Calu3 (cell line): ENCODE measurements around the gene APAF1. TPM values are rescaled to one million over a fixed set of nuclear protein-coding genes. Genes with fewer than 3 reads are reported as not detected.

Source experiments
- BruUV-seq: library from RNA; stranded (reverse); fragments of 400-500 nt; replicated peaks from 2 replicates; lab custom pipeline; 2021; lab: Mats Ljungman, UMichigan
- CTCF ChIA-PET: fragments of 300-600 bp; sonication (Branson Sonifier 250); formaldehyde crosslinking; loops from one replicate; lab custom pipeline; 2022; ENCODE audit warnings: antibody characterized with exemption; lab: Charles Lee
- DNase-seq: peaks from one replicate; pipeline ENCODE4 v3.0.0; 2022
- H3K27ac Mint-ChIP-seq: one replicate; pipeline ENCODE4 v1.8.0; 2022; ENCODE audit warnings: mixed read lengths; ENCODE audit not compliant: unreplicated experiment
- H3K27me3 Mint-ChIP-seq: one replicate; pipeline ENCODE4 v1.8.0; 2022; ENCODE audit warnings: mixed read lengths; ENCODE audit not compliant: unreplicated experiment
- H3K36me3 Mint-ChIP-seq: one replicate; pipeline ENCODE4 v1.8.0; 2022; ENCODE audit warnings: mild to moderate bottlenecking, moderate library complexity, mixed read lengths; ENCODE audit not compliant: insufficient read depth, unreplicated experiment
- H3K4me1 Mint-ChIP-seq: one replicate; pipeline ENCODE4 v1.8.0; 2022; ENCODE audit warnings: mild to moderate bottlenecking, low read depth, mixed read lengths; ENCODE audit not compliant: unreplicated experiment
- H3K4me3 Mint-ChIP-seq: one replicate; pipeline ENCODE4 v1.8.0; 2022; ENCODE audit warnings: mild to moderate bottlenecking, low read depth, moderate library complexity, mixed read lengths; ENCODE audit not compliant: unreplicated experiment
- H3K9me3 Mint-ChIP-seq: one replicate; pipeline ENCODE4 v1.8.0; 2022; ENCODE audit warnings: low read depth, mixed read lengths; ENCODE audit not compliant: unreplicated experiment
- CTCF ChIP-seq: fragments of 200-600 bp; IDR thresholded peaks from one replicate; pipeline ENCODE4 v1.8.0; 2022; ENCODE audit warnings: antibody characterized with exemption; ENCODE audit not compliant: unreplicated experiment
- intact Hi-C: fragments of 100-400 bp; cut with micrococcal nuclease; formaldehyde crosslinking; loops from one replicate; pipeline ENCODE4 v1.10.0; 2022; ENCODE audit not compliant: unreplicated experiment
- total RNA-seq: library from RNA; stranded (reverse); gene quantifications from 2 replicates; pipeline ENCODE4 v1.2.3, GENCODE V29; 2022

APAF1 gene
- total RNA-seq, 1 experiment from 2014 or later = 24.7 TPM

GRCh38 chr12:98763656-98764055 is 118.6 kb downstream of the APAF1 start:
- no peak overlapping the region for H3K4me3 Mint-ChIP-seq
- DNase-seq = no peak
- H3K9me3 Mint-ChIP-seq = no peaks in the 10 kb centered on the region
- no peaks in the 10 kb centered on the region for H3K36me3 Mint-ChIP-seq
- no TSS peak for BruUV-seq
- no peaks in the 10 kb centered on the region for H3K4me1 Mint-ChIP-seq
- peaks cover 34% of the 10 kb centered on the region for H3K27me3 Mint-ChIP-seq
- no peak for TF ChIP-seq CTCF
- CTCF ChIA-PET = no interaction called here
- H3K27ac Mint-ChIP-seq = no peak overlapping the region
- intact Hi-C loops = no loop called here

GRCh38 chr12:98767248-98767647 is 122.2 kb downstream of the APAF1 start:
- H3K4me3 Mint-ChIP-seq = no peak overlapping the region
- H3K27me3 Mint-ChIP-seq = peaks cover 9% of the 10 kb centered on the region

DNA sequence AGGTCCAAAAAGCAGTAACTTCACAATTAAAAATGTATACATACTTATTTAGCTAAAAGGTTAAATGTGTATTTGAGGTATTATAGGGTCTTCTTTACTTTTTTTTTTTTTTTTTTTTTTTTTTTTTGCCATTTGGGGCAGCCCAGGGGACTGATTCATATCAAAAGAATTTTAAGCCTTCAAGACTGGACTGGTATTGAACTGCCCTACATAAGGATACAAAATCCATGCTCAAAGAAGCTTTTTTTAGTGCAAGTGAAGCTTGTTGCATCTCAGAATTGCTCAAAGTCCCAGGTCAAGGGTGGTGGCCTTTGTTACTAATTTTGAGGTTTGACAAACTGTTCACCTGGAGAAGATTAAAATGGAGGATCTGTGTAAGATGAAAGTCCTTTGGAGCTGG is 124.0 kb downstream of the APAF1 start:
- no peak for DNase-seq
- no peak for TF ChIP-seq CTCF
- Mint-ChIP-seq H3K4me1 (no peaks in the 10 kb centered on the region), H3K27ac (no peak overlapping the region), H3K4me3 (no peak overlapping the region), H3K36me3 (no peaks in the 10 kb centered on the region), H3K27me3 (no peaks in the 10 kb centered on the region), H3K9me3 (no peaks in the 10 kb centered on the region)
- CTCF ChIA-PET = interaction anchor here (0.6 to 1.5 kb wide), 4 partner anchors 15 to 1238 kb away, joined by 3 to 4 read pairs (median 3); no protein-coding TSS in a partner anchor
- intact Hi-C loops = no loop called here
- BruUV-seq = no TSS peak

More at GRCh38 chr12:98767248-98767647, 122.2 kb downstream of the APAF1 start:
- CTCF ChIA-PET = no interaction called here
- no peaks in the 10 kb centered on the region for H3K4me1 Mint-ChIP-seq
- TF ChIP-seq CTCF = no peak
- H3K9me3 Mint-ChIP-seq = no peaks in the 10 kb centered on the region
- no peaks in the 10 kb centered on the region for H3K36me3 Mint-ChIP-seq
- intact Hi-C loops = no loop called here
- DNase-seq = no peak
- no TSS peak for BruUV-seq
- H3K27ac Mint-ChIP-seq = no peak overlapping the region

- Mint-ChIP-seq H3K27me3 (no peaks in the 10 kb centered on the region), H3K9me3 (no peaks in the 10 kb centered on the region), H3K4me3 (no peak overlapping the region), H3K27ac (no peak overlapping the region), H3K4me1 (no peaks in the 10 kb centered on the region), H3K36me3 (no peaks in the 10 kb centered on the region)
- no TSS peak for BruUV-seq
- intact Hi-C loops = no loop called here
- no peak for TF ChIP-seq CTCF
- CTCF ChIA-PET = interaction anchor here (1.5 kb wide), 1 partner anchor 29 kb away, joined by 3 read pairs; no protein-coding TSS in a partner anchor
- DNase-seq = no peak
Observed at GRCh38 chr12:98770230-98770629, 125.1 kb downstream of the APAF1 start.
